Neural progenitor cell (in vitro differentiated cells): ENCODE results near the gene ENPEP. TPM values are rescaled to one million over a fixed set of nuclear protein-coding genes. Genes with fewer than 3 reads are reported as not detected.
A peak's percentile ranks its signal among the peaks of the same experiment; 100 is the strongest.

Experiments used
- DNase-seq: peaks from one replicate; pipeline ENCODE4 v3.0.0-alpha.2; 2016; ENCODE audit warnings: low spot score
- H2AFZ ChIP-seq: fragments of 200-600 bp; sonication (generic); replicated peaks from 2 replicates; pipeline ENCODE4 v1.6.1; 2016; ENCODE audit warnings: antibody characterized with exemption
- H3F3A ChIP-seq: fragments of 200-600 bp; sonication (generic); 2 replicates; pipeline ENCODE4 v1.6.1; 2016; ENCODE audit warnings: antibody characterized with exemption, low read depth
- H3K27ac ChIP-seq: fragments of 200-600 bp; sonication (generic); 2 replicates; pipeline ENCODE4 v1.5.1; 2016; ENCODE audit warnings: mild to moderate bottlenecking
- H3K27me3 ChIP-seq: fragments of 200-600 bp; sonication (generic); 2 replicates; pipeline ENCODE4 v1.6.1; 2016; ENCODE audit warnings: mild to moderate bottlenecking, moderate library complexity
- H3K36me3 ChIP-seq: fragments of 200-600 bp; sonication (generic); 2 replicates; pipeline ENCODE4 v1.5.1; 2016
- H3K4me1 ChIP-seq: fragments of 200-600 bp; sonication (generic); 2 replicates; pipeline ENCODE4 v1.6.1; 2016; ENCODE audit warnings: mixed run types
- H3K4me2 ChIP-seq: fragments of 200-600 bp; sonication (generic); 2 replicates; pipeline ENCODE4 v1.6.1; 2016
- H3K4me3 ChIP-seq: fragments of 200-600 bp; sonication (generic); 2 replicates; pipeline ENCODE4 v1.5.1; 2016
- H3K79me2 ChIP-seq: fragments of 200-600 bp; sonication (generic); 2 replicates; pipeline ENCODE4 v1.6.1; 2016; ENCODE audit warnings: low read depth
- H3K9ac ChIP-seq: fragments of 200-600 bp; sonication (generic); 2 replicates; pipeline ENCODE4 v1.6.1; 2016
- H3K9me3 ChIP-seq: fragments of 200-600 bp; sonication (generic); 2 replicates; pipeline ENCODE4 v1.5.1; 2016; ENCODE audit warnings: low read depth
- H4K20me1 ChIP-seq: fragments of 200-600 bp; sonication (generic); 2 replicates; pipeline ENCODE4 v1.6.1; 2016; ENCODE audit warnings: low read depth
- H3K27ac Mint-ChIP-seq: 3 replicates; pipeline ENCODE4 v1.8.0; 2021; ENCODE audit warnings: mixed read lengths
- H3K27me3 Mint-ChIP-seq: 2 replicates; pipeline ENCODE4 v1.8.0; 2022; ENCODE audit warnings: low read depth, mild to moderate bottlenecking, inconsistent platforms, moderate library complexity, mixed read lengths; ENCODE audit not compliant: insufficient read depth
- H3K36me3 Mint-ChIP-seq: 3 replicates; pipeline ENCODE4 v1.8.0; 2021; ENCODE audit warnings: mixed read lengths
- H3K4me1 Mint-ChIP-seq: 3 replicates; pipeline ENCODE4 v1.8.0; 2021; ENCODE audit warnings: mixed read lengths
- H3K4me3 Mint-ChIP-seq: 3 replicates; pipeline ENCODE4 v1.8.0; 2021; ENCODE audit warnings: mild to moderate bottlenecking, moderate library complexity, mixed read lengths
- H3K9me3 Mint-ChIP-seq: 3 replicates; pipeline ENCODE4 v1.8.0; 2020; ENCODE audit warnings: mixed read lengths
- CTCF ChIP-seq: fragments of 200-600 bp; sonication (generic); IDR thresholded peaks from 2 replicates; pipeline ENCODE4 v1.5.1; 2017; ENCODE audit warnings: antibody characterized with exemption, mild to moderate bottlenecking
- EZH2 ChIP-seq: fragments of 200-600 bp; sonication (generic); IDR thresholded peaks from 2 replicates; pipeline ENCODE4 v1.6.1; 2017; ENCODE audit warnings: antibody characterized with exemption, mild to moderate bottlenecking, moderate library complexity
- EZH2phosphoT487 ChIP-seq: fragments of 200-600 bp; sonication (generic); IDR thresholded peaks from 2 replicates; pipeline ENCODE4 v1.6.1; 2017; ENCODE audit warnings: antibody characterized with exemption
- total RNA-seq: library from RNA; depleted of rRNA; stranded (reverse); fragments of >200 nt; gene quantifications from 2 replicates; pipeline ENCODE4 v1.2.3, GENCODE V29; 2015; ENCODE audit warnings: low replicate concordance

Gene ENPEP
- total RNA-seq, 1 donor from 2014 or later, result 1.5 TPM

DNA sequence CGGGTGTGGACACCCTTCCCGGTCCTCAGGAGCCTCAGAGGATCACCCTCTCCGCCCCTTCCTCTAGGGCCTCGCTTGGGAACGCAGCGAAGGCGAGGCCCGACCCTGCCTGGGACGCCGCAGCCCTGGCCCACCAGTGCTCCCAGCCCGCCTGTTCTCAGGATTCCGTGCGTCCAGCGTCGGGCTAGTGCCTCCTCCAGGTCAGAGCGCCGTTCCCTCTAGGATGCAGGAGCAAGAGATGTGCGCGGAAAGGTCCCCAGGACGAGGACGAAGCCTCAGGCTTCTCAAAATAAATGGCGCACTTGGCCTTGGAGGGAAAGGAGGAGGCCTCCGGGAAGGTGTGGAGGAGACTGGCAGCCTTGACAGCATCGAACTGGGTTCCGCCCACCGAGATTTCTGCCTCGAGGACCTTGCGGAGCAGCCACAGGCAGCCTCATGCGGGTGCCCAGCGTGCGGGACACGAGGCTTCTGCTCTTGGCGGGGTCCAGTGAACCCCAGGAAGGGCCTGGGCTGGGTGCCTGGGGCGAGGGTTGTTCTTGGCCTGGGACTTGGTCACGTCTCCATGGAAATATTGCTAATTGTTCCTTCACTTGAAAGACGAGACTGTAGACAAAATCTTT lies 111.8 kb downstream of the ENPEP start:
- no peaks in the 10 kb centered on the region for H3K36me3 Mint-ChIP-seq
- H3K4me2 ChIP-seq, result no peak overlapping the region
- no peaks in the 10 kb centered on the region for H3K36me3 ChIP-seq
- no peaks in the 10 kb centered on the region for H3K27me3 ChIP-seq
- H3K4me3 ChIP-seq, result no peak overlapping the region
- no peaks in the 10 kb centered on the region for H3K4me1 ChIP-seq
- H3K4me3 Mint-ChIP-seq, result no peak overlapping the region
- no peaks in the 10 kb centered on the region for H4K20me1 ChIP-seq
- H3K27ac ChIP-seq, result no peak overlapping the region
- H2AFZ ChIP-seq, result no peak overlapping the region
- H3K27ac Mint-ChIP-seq, result no peak overlapping the region
- no peaks in the 10 kb centered on the region for H3K79me2 ChIP-seq
- H3K4me1 Mint-ChIP-seq, result no peaks in the 10 kb centered on the region
- DNase-seq, result no peak
- no peaks in the 10 kb centered on the region for H3K27me3 Mint-ChIP-seq
- no peaks in the 10 kb centered on the region for H3F3A ChIP-seq
- H3K9me3 ChIP-seq, result no peaks in the 10 kb centered on the region
- H3K9ac ChIP-seq, result no peak overlapping the region
- TF ChIP-seq EZH2phosphoT487 (no peak), EZH2 (no peak), CTCF (no peak)
- no peaks in the 10 kb centered on the region for H3K9me3 Mint-ChIP-seq

DNA sequence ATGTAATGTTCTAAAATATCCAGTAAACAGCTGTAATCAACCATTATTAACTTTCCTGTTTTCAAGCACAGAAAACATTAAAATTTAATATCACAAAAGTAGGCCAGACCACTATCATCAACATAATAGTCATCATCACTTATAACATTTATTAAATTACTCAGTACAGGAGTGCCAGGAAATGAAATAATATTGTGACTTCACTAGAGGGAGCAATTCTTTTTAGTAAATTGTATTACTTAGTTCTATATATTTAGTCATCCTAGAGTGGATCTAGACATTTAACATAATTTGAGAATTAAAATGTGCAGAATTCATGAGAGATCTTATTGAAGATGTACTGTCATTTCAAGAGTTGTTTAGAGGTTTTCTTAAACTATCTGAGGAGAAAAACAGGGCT lies 113.3 kb downstream of the ENPEP start:
- no peak overlapping the region for H3K4me3 ChIP-seq
- Mint-ChIP-seq H3K9me3 (no peaks in the 10 kb centered on the region), H3K36me3 (no peaks in the 10 kb centered on the region), H3K27ac (no peak overlapping the region), H3K4me3 (no peak overlapping the region), H3K27me3 (peaks cover 2% of the 10 kb centered on the region), H3K4me1 (no peaks in the 10 kb centered on the region)
- H4K20me1 ChIP-seq, result no peaks in the 10 kb centered on the region
- DNase-seq, result no peak
- H3K9ac ChIP-seq, result no peak overlapping the region
- H3K27me3 ChIP-seq, result no peaks in the 10 kb centered on the region
- H3K9me3 ChIP-seq, result no peaks in the 10 kb centered on the region
- H3K4me2 ChIP-seq, result no peak overlapping the region
- no peaks in the 10 kb centered on the region for H3K36me3 ChIP-seq
- H2AFZ ChIP-seq, result no peak overlapping the region
- no peaks in the 10 kb centered on the region for H3K79me2 ChIP-seq
- H3K27ac ChIP-seq, result no peak overlapping the region
- no peaks in the 10 kb centered on the region for H3K4me1 ChIP-seq
- TF ChIP-seq EZH2 (no peak), EZH2phosphoT487 (no peak), CTCF (peak; percentile 32)
- H3F3A ChIP-seq, result no peaks in the 10 kb centered on the region

- H3K27me3 ChIP-seq, result no peaks in the 10 kb centered on the region
- H2AFZ ChIP-seq, result no peak overlapping the region
- no peak overlapping the region for H3K9ac ChIP-seq
- H3K4me3 Mint-ChIP-seq, result no peak overlapping the region
- no peaks in the 10 kb centered on the region for H3K4me1 ChIP-seq
- no peaks in the 10 kb centered on the region for H3K36me3 ChIP-seq
- H3K27ac ChIP-seq, result no peak overlapping the region
- no peak overlapping the region for H3K4me3 ChIP-seq
- H3K4me1 Mint-ChIP-seq, result no peaks in the 10 kb centered on the region
- no peaks in the 10 kb centered on the region for H3F3A ChIP-seq
- TF ChIP-seq EZH2, result no peak
- no peak for TF ChIP-seq EZH2phosphoT487
- H4K20me1 ChIP-seq, result no peaks in the 10 kb centered on the region
- no peaks in the 10 kb centered on the region for H3K36me3 Mint-ChIP-seq
- no peak overlapping the region for H3K4me2 ChIP-seq
- no peak overlapping the region for H3K27ac Mint-ChIP-seq
- no peaks in the 10 kb centered on the region for H3K9me3 ChIP-seq
- peaks cover 6% of the 10 kb centered on the region for H3K27me3 Mint-ChIP-seq
- peaks cover 15% of the 10 kb centered on the region for H3K9me3 Mint-ChIP-seq
- no peaks in the 10 kb centered on the region for H3K79me2 ChIP-seq
- no peak for DNase-seq
These were observed 119.6 kb downstream of the ENPEP start for GRCh38 chr4:110595583-110595982.

GRCh38 chr4:110596431-110596830 lies 120.5 kb downstream of the ENPEP start:
- Histone ChIP-seq H3K4me2 (no peak overlapping the region), H3F3A (no peaks in the 10 kb centered on the region), H2AFZ (no peak overlapping the region), H3K9ac (no peak overlapping the region), H3K4me1 (no peaks in the 10 kb centered on the region), H3K27me3 (no peaks in the 10 kb centered on the region), H3K9me3 (no peaks in the 10 kb centered on the region), H3K36me3 (no peaks in the 10 kb centered on the region), H4K20me1 (no peaks in the 10 kb centered on the region), H3K4me3 (no peak overlapping the region), H3K27ac (no peak overlapping the region), H3K79me2 (no peaks in the 10 kb centered on the region)
- no peak for DNase-seq
- H3K27ac Mint-ChIP-seq, result no peak overlapping the region
- H3K4me1 Mint-ChIP-seq, result no peaks in the 10 kb centered on the region
- H3K9me3 Mint-ChIP-seq, result peaks cover 15% of the 10 kb centered on the region
- H3K27me3 Mint-ChIP-seq, result peaks cover 6% of the 10 kb centered on the region
- H3K4me3 Mint-ChIP-seq, result no peak overlapping the region
- TF ChIP-seq EZH2phosphoT487 (no peak), CTCF (no peak), EZH2 (no peak)
- no peaks in the 10 kb centered on the region for H3K36me3 Mint-ChIP-seq
